ENCODE results near the gene POLR3E. TPM values are rescaled to one million over a fixed set of nuclear protein-coding genes. Genes with fewer than 3 reads are reported as not detected.

The POLR3E gene
- polyA plus RNA-seq, 1 donor (not counting 4 experiments of a cell fraction or from before 2014, with no cell fraction given): 74.0 TPM

- H3K4me3 ChIP-seq (ENCODE audit: control insufficient read depth in 2 of 3, extremely low read depth in 1 of 3, insufficient read depth in 2 of 3, low read depth in 1 of 3, low read length in 3 of 3): no peak overlapping the region
- H3K9ac ChIP-seq (ENCODE audit: control insufficient read depth, extremely low read depth, insufficient read depth, low read length): no peak overlapping the region
- FAIRE-seq (no peak), DNase-seq (ENCODE audit: low read depth, low spot score) (no peak)
- H3K27ac ChIP-seq (ENCODE audit: control insufficient read depth, insufficient read depth, low read length): no peak overlapping the region
- TF ChIP-seq CTCF (optimal IDR thresholded peaks at IDR 0.05 in 1 of 3, IDR thresholded peaks at IDR 0.05 in 1 of 3, conservative IDR thresholded peaks at IDR 0.05 in 1 of 3; ENCODE audit: extremely low read depth in 1 of 3, insufficient read depth in 2 of 3, low read length in 3 of 3) (no peak), EZH2 (IDR thresholded peaks at IDR 0.05; ENCODE audit: low read length) (no peak)
- H4K20me1 ChIP-seq (ENCODE audit: control insufficient read depth, extremely low read depth, insufficient read depth, low read length): no peaks in the 10 kb centered on the region
- H3K4me1 ChIP-seq (ENCODE audit: control insufficient read depth, extremely low read depth, insufficient read depth, low read length): peaks cover 3% of the 10 kb centered on the region
- H3K4me2 ChIP-seq (ENCODE audit: control insufficient read depth, extremely low read depth, insufficient read depth, low read depth, low read length): no peak overlapping the region
- no peaks in the 10 kb centered on the region for H3K9me3 ChIP-seq (ENCODE audit: control insufficient read depth, low read depth, low read length)
- no peaks in the 10 kb centered on the region for H3K79me2 ChIP-seq (ENCODE audit: control insufficient read depth, insufficient read depth, low read length)
- dilution Hi-C loops (cut with MboI; ENCODE audit: extremely low pct_ligation_motif_present, low sequenced_read_pairs): no loop called here
- no peak overlapping the region for H2AFZ ChIP-seq (ENCODE audit: control insufficient read depth, low read length)
- H3K27me3 ChIP-seq (ENCODE audit: control insufficient read depth, extremely low read depth, insufficient read depth, low read length): no peaks in the 10 kb centered on the region
- peaks cover 2% of the 10 kb centered on the region for H3K9me1 ChIP-seq (ENCODE audit: control insufficient read depth, extremely low read depth, insufficient read depth, low read length)
- peaks cover 5 to 14% of the 10 kb centered on the region in 2 experiments for H3K36me3 ChIP-seq (ENCODE audit: control insufficient read depth in 2 of 2, extremely low read depth in 1 of 2, insufficient read depth in 2 of 2, low read length in 2 of 2)
These were observed 30.7 kb upstream of the POLR3E start for GRCh38 chr16:22266546-22266945.

- Histone ChIP-seq H4K20me1 (ENCODE audit: control insufficient read depth, extremely low read depth, insufficient read depth, low read length) (no peaks in the 10 kb centered on the region), H2AFZ (ENCODE audit: control insufficient read depth, low read length) (no peak overlapping the region), H3K79me2 (ENCODE audit: control insufficient read depth, insufficient read depth, low read length) (no peaks in the 10 kb centered on the region), H3K9me3 (ENCODE audit: control insufficient read depth, low read depth, low read length) (no peaks in the 10 kb centered on the region), H3K27me3 (ENCODE audit: control insufficient read depth, extremely low read depth, insufficient read depth, low read length) (no peaks in the 10 kb centered on the region), H3K4me3 (ENCODE audit: control insufficient read depth in 2 of 3, extremely low read depth in 1 of 3, insufficient read depth in 2 of 3, low read depth in 1 of 3, low read length in 3 of 3) (no peak overlapping the region), H3K9ac (ENCODE audit: control insufficient read depth, extremely low read depth, insufficient read depth, low read length) (no peak overlapping the region), H3K9me1 (ENCODE audit: control insufficient read depth, extremely low read depth, insufficient read depth, low read length) (peaks cover 2% of the 10 kb centered on the region), H3K4me1 (ENCODE audit: control insufficient read depth, extremely low read depth, insufficient read depth, low read length) (peaks cover 3% of the 10 kb centered on the region), H3K36me3 (ENCODE audit: control insufficient read depth in 2 of 2, extremely low read depth in 1 of 2, insufficient read depth in 2 of 2, low read length in 2 of 2) (peaks cover 12% of the 10 kb centered on the region in 2 experiments), H3K27ac (ENCODE audit: control insufficient read depth, insufficient read depth, low read length) (no peak overlapping the region), H3K4me2 (ENCODE audit: control insufficient read depth, extremely low read depth, insufficient read depth, low read depth, low read length) (no peak overlapping the region)
- DNase-seq (ENCODE audit: low read depth, low spot score) (no peak), FAIRE-seq (no peak)
- no peak for TF ChIP-seq CTCF (optimal IDR thresholded peaks at IDR 0.05 in 1 of 3, IDR thresholded peaks at IDR 0.05 in 1 of 3, conservative IDR thresholded peaks at IDR 0.05 in 1 of 3; ENCODE audit: extremely low read depth in 1 of 3, insufficient read depth in 2 of 3, low read length in 3 of 3)
- no peak for TF ChIP-seq EZH2 (IDR thresholded peaks at IDR 0.05; ENCODE audit: low read length)
- dilution Hi-C loops (cut with MboI; ENCODE audit: extremely low pct_ligation_motif_present, low sequenced_read_pairs): no loop called here
These were observed 29.4 kb upstream of the POLR3E start for GRCh38 chr16:22267764-22268163.
